GM23338 (cell line): ENCODE measurements around the gene THRB. TPM values are rescaled to one million over a fixed set of nuclear protein-coding genes. Genes with fewer than 3 reads are reported as not detected.

Experiments
- ATAC-seq: fragments of 200-7000 bp; cut with Tn5 transposase; 3 replicates; pipeline ENCODE4 v1.9.1; 2020
- DNase-seq: peaks from one replicate; pipeline ENCODE4 v3.0.0-alpha.2; 2015; ENCODE audit warnings: low spot score
- H2AFZ ChIP-seq: fragments of 200-600 bp; sonication (generic); 2 replicates; pipeline ENCODE4 v1.8.0; 2016; ENCODE audit warnings: antibody characterized with exemption, mild to moderate bottlenecking, moderate library complexity
- H3F3A ChIP-seq: fragments of 200-600 bp; sonication (generic); replicated peaks from 2 replicates; pipeline ENCODE4 v1.8.0; 2017; ENCODE audit warnings: antibody characterized with exemption, mixed run types, low read depth
- H3K27ac ChIP-seq: fragments of 200-600 bp; sonication (generic); 2 replicates; pipeline ENCODE4 v1.6.1; 2016; ENCODE audit warnings: low read depth
- H3K27me3 ChIP-seq: fragments of 200-600 bp; sonication (generic); 2 replicates; pipeline ENCODE4 v1.8.0; 2016; ENCODE audit warnings: mild to moderate bottlenecking, mixed run types, moderate library complexity; ENCODE audit not compliant: insufficient read depth
- H3K36me3 ChIP-seq: fragments of 200-600 bp; sonication (generic); 2 replicates; pipeline ENCODE4 v1.8.0; 2016; ENCODE audit warnings: mild to moderate bottlenecking; ENCODE audit not compliant: insufficient read depth
- H3K4me1 ChIP-seq: fragments of 200-600 bp; sonication (generic); 2 replicates; pipeline ENCODE4 v1.8.0; 2016; ENCODE audit warnings: mild to moderate bottlenecking, moderate library complexity; ENCODE audit not compliant: insufficient read depth
- H3K4me2 ChIP-seq: fragments of 200-600 bp; sonication (generic); 2 replicates; pipeline ENCODE4 v1.7.1; 2017; ENCODE audit warnings: mixed run types
- H3K4me3 ChIP-seq: fragments of 200-600 bp; sonication (generic); 2 replicates; pipeline ENCODE4 v1.6.1; 2016; ENCODE audit warnings: mixed run types
- H3K79me2 ChIP-seq: fragments of 200-600 bp; sonication (generic); replicated peaks from 2 replicates; pipeline ENCODE4 v1.8.0; 2017; ENCODE audit warnings: mild to moderate bottlenecking; ENCODE audit not compliant: insufficient read depth
- H3K9me2 ChIP-seq: fragments of 200-600 bp; sonication (generic); 2 replicates; pipeline ENCODE4 v1.8.0; 2017; ENCODE audit not compliant: insufficient read depth
- H4K20me1 ChIP-seq: fragments of 200-600 bp; sonication (generic); replicated peaks from 2 replicates; pipeline ENCODE4 v1.8.0; 2017; ENCODE audit warnings: mild to moderate bottlenecking; ENCODE audit not compliant: insufficient read depth
- H3K27ac Mint-ChIP-seq: 2 replicates; pipeline ENCODE4 v1.8.0; 2020; ENCODE audit warnings: inconsistent platforms, mild to moderate bottlenecking, moderate library complexity, mixed read lengths
- H3K27me3 Mint-ChIP-seq: 3 replicates; pipeline ENCODE4 v1.8.0; 2022; ENCODE audit warnings: low read depth, mild to moderate bottlenecking, moderate library complexity, mixed read lengths, inconsistent platforms; ENCODE audit not compliant: insufficient read depth, poor library complexity
- H3K36me3 Mint-ChIP-seq: 3 replicates; pipeline ENCODE4 v1.8.0; 2021; ENCODE audit warnings: low read depth, mild to moderate bottlenecking, inconsistent platforms, moderate library complexity, mixed read lengths
- H3K4me1 Mint-ChIP-seq: 3 replicates; pipeline ENCODE4 v1.8.0; 2020; ENCODE audit warnings: mild to moderate bottlenecking, inconsistent platforms, mixed read lengths
- H3K4me3 Mint-ChIP-seq: 3 replicates; pipeline ENCODE4 v1.8.0; 2021; ENCODE audit warnings: moderate library complexity, mild to moderate bottlenecking, inconsistent platforms, mixed read lengths
- H3K9me3 Mint-ChIP-seq: 3 replicates; pipeline ENCODE4 v1.8.0; 2020; ENCODE audit warnings: moderate library complexity, mild to moderate bottlenecking, inconsistent platforms, mixed read lengths
- EZH2phosphoT487 ChIP-seq: fragments of 200-600 bp; sonication (generic); IDR thresholded peaks from one replicate; pipeline ENCODE4 v1.8.1; 2018; ENCODE audit warnings: antibody characterized with exemption; ENCODE audit not compliant: unreplicated experiment
- JUNB ChIP-seq: IDR thresholded peaks from one replicate; pipeline ENCODE4 v1.6.1; 2016; ENCODE audit warnings: antibody characterized with exemption; ENCODE audit not compliant: unreplicated experiment
- POLR2AphosphoS5 ChIP-seq: IDR thresholded peaks from 2 replicates; pipeline ENCODE4 v1.6.1; 2016; ENCODE audit warnings: antibody characterized with exemption, low read depth
- STAT1 ChIP-seq: IDR thresholded peaks from one replicate; pipeline ENCODE4 v1.6.1; 2016; ENCODE audit warnings: antibody characterized with exemption; ENCODE audit not compliant: unreplicated experiment
- polyA plus RNA-seq: library from polyadenylated mRNA; unstranded; fragments of >200 nt; fragmentation: Nextera tagmentation; extraction: Ambion mirVana; gene quantifications from 2 replicates; pipeline ENCODE4 v1.2.1, GENCODE V29; 2016
- total RNA-seq: library from RNA; depleted of rRNA; stranded (reverse); fragments of >200 nt; shearing (Covaris generic); gene quantifications from 2 replicates; pipeline ENCODE4 v1.2.3, GENCODE V29; 2014
- TF ChIP-seq, protein P1 (sequence below): IDR thresholded peaks from 2 replicates; pipeline ENCODE4 v1.6.1; 2016; ENCODE audit warnings: antibody characterized with exemption
- TF ChIP-seq, protein P2 (sequence below): IDR thresholded peaks from one replicate; pipeline ENCODE4 v1.6.1; 2018; ENCODE audit warnings: antibody characterized with exemption; ENCODE audit not compliant: unreplicated experiment
- TF ChIP-seq, protein P3 (sequence below), 2 experiments: fragments of 200-600 bp in 1 of 2; sonication (generic) in 1 of 2; conservative IDR thresholded peaks; 2 replicates each; pipeline versions ENCODE4 v1.5.1 to v1.6.1; 2016 to 2017; ENCODE audit warnings: antibody characterized with exemption in 2 of 2, low read depth in 2 of 2, mild to moderate bottlenecking in 2 of 2, moderate library complexity in 1 of 2

THRB gene
- total and polyA plus RNA-seq, 2 experiments from 2014 or later = 1.7 to 3.2 TPM

DNA sequence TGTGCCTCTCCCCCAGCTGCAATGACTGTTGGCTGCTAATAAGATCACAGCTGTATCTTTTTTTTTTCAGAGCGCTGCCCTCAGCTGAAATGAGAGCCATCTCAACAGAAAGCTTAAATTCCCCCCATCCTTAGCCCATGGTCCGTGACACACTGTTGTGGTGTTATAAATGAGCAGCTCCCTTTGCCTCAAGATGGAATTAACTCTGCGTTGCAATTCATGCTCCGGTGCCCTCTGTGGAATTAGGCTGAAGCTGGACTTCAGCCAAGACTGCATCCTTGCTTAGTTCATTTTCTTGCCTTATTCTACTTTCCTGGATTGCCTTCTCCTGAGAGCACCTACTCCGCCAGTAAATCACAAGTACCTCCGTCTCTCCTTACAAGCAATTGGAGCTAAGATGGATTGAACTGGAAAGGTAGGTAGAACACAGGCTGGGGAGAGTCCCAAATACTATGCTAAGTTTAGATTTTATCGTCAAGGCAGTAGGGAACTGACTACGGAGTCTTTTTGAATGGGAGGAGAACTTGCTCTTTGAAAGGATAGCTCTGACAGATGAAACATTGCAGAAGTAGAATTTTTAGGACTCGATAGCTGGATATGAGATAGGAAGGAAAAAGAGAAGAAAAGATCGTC lies 39.0 kb upstream of the THRB start:
- Mint-ChIP-seq H3K27me3 (no peaks in the 10 kb centered on the region), H3K9me3 (no peaks in the 10 kb centered on the region), H3K4me1 (no peaks in the 10 kb centered on the region), H3K4me3 (no peak overlapping the region), H3K27ac (no peak overlapping the region), H3K36me3 (no peaks in the 10 kb centered on the region)
- Histone ChIP-seq H3F3A (no peaks in the 10 kb centered on the region), H4K20me1 (no peaks in the 10 kb centered on the region), H2AFZ (peak overlapping the region; percentile 39; the same call in 1 of the 2 replicates), H3K4me2 (no peak overlapping the region), H3K79me2 (no peaks in the 10 kb centered on the region), H3K27ac (no peak overlapping the region), H3K9me2 (no peaks in the 10 kb centered on the region), H3K36me3 (no peaks in the 10 kb centered on the region), H3K4me3 (no peak overlapping the region), H3K4me1 (no peaks in the 10 kb centered on the region), H3K27me3 (no peaks in the 10 kb centered on the region)
- no peak for TF ChIP-seq EZH2phosphoT487
- TF ChIP-seq POLR2AphosphoS5 = no peak
- TF ChIP-seq STAT1 = no peak
- TF ChIP-seq, protein P1, sequence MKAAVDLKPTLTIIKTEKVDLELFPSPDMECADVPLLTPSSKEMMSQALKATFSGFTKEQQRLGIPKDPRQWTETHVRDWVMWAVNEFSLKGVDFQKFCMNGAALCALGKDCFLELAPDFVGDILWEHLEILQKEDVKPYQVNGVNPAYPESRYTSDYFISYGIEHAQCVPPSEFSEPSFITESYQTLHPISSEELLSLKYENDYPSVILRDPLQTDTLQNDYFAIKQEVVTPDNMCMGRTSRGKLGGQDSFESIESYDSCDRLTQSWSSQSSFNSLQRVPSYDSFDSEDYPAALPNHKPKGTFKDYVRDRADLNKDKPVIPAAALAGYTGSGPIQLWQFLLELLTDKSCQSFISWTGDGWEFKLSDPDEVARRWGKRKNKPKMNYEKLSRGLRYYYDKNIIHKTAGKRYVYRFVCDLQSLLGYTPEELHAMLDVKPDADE = no peak
- no peak for ATAC-seq
- no peak for DNase-seq

DNA sequence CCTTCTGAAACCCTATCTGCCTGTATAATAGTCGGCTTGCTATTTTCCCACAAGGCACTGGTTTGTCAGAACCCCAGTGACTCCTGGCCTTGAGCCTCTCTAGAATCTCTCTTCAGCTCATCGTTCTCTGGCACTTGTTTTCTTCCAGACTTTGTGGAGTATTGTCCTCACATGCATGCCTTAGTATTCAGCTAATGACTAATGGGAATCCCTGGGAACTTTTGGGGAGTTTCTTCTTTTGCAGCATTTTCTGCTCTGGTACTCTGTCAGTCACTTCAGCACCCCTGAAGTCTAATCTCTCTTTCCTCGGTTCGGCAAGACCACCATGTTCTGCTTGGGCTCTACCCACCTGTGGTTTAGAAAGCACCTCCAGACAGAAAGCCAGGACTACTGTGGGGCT lies 35.8 kb upstream of the THRB start:
- ATAC-seq = no peak
- no peaks in the 10 kb centered on the region for H3F3A ChIP-seq
- no peak overlapping the region for H3K4me3 ChIP-seq
- H3K4me1 ChIP-seq = no peaks in the 10 kb centered on the region
- DNase-seq = no peak
- Mint-ChIP-seq H3K9me3 (no peaks in the 10 kb centered on the region), H3K36me3 (no peaks in the 10 kb centered on the region), H3K4me3 (no peak overlapping the region), H3K4me1 (peaks cover 3% of the 10 kb centered on the region; the same call in 2 of the 3 replicates), H3K27ac (no peak overlapping the region), H3K27me3 (no peaks in the 10 kb centered on the region)
- no peak overlapping the region for H3K27ac ChIP-seq
- no peaks in the 10 kb centered on the region for H4K20me1 ChIP-seq
- H3K79me2 ChIP-seq = no peaks in the 10 kb centered on the region
- H3K27me3 ChIP-seq = no peaks in the 10 kb centered on the region
- TF ChIP-seq, protein P2, sequence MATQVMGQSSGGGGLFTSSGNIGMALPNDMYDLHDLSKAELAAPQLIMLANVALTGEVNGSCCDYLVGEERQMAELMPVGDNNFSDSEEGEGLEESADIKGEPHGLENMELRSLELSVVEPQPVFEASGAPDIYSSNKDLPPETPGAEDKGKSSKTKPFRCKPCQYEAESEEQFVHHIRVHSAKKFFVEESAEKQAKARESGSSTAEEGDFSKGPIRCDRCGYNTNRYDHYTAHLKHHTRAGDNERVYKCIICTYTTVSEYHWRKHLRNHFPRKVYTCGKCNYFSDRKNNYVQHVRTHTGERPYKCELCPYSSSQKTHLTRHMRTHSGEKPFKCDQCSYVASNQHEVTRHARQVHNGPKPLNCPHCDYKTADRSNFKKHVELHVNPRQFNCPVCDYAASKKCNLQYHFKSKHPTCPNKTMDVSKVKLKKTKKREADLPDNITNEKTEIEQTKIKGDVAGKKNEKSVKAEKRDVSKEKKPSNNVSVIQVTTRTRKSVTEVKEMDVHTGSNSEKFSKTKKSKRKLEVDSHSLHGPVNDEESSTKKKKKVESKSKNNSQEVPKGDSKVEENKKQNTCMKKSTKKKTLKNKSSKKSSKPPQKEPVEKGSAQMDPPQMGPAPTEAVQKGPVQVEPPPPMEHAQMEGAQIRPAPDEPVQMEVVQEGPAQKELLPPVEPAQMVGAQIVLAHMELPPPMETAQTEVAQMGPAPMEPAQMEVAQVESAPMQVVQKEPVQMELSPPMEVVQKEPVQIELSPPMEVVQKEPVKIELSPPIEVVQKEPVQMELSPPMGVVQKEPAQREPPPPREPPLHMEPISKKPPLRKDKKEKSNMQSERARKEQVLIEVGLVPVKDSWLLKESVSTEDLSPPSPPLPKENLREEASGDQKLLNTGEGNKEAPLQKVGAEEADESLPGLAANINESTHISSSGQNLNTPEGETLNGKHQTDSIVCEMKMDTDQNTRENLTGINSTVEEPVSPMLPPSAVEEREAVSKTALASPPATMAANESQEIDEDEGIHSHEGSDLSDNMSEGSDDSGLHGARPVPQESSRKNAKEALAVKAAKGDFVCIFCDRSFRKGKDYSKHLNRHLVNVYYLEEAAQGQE = no peak
- no peak overlapping the region for H2AFZ ChIP-seq
- no peaks in the 10 kb centered on the region for H3K36me3 ChIP-seq
- H3K9me2 ChIP-seq = no peaks in the 10 kb centered on the region
- no peak overlapping the region for H3K4me2 ChIP-seq

DNA sequence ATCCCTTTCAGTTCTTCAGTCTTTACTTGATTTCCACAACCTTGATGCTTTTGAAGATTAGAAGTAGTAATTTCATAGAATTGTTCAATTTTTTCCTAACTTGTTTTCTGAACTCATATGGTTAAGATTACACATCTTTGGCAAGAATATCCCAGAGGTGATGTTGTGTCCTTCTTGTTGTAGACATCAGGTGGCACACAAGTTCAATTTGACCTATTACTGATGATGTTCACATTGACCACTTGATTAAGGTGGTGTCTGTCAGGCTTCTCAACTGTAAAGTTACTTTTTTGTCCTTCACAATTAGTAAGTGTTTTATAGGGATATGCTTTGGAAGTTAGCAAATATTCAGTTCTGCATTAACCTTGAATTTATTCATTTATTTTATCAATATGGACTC lies 34.6 kb upstream of the THRB start:
- Histone ChIP-seq H3K4me1 (no peaks in the 10 kb centered on the region), H3K27ac (no peak overlapping the region), H3K4me2 (no peak overlapping the region), H3K36me3 (no peaks in the 10 kb centered on the region), H3K9me2 (no peaks in the 10 kb centered on the region), H3F3A (no peaks in the 10 kb centered on the region), H3K79me2 (no peaks in the 10 kb centered on the region), H4K20me1 (no peaks in the 10 kb centered on the region), H3K27me3 (peaks cover 7% of the 10 kb centered on the region), H3K4me3 (no peak overlapping the region), H2AFZ (no peak overlapping the region)
- Mint-ChIP-seq H3K27ac (no peak overlapping the region), H3K36me3 (no peaks in the 10 kb centered on the region), H3K4me1 (peaks cover 3% of the 10 kb centered on the region; the same call in 2 of the 3 replicates), H3K27me3 (no peaks in the 10 kb centered on the region), H3K9me3 (no peaks in the 10 kb centered on the region), H3K4me3 (no peak overlapping the region)
- no peak for ATAC-seq
- no peak for TF ChIP-seq JUNB
- TF ChIP-seq, protein P3, sequence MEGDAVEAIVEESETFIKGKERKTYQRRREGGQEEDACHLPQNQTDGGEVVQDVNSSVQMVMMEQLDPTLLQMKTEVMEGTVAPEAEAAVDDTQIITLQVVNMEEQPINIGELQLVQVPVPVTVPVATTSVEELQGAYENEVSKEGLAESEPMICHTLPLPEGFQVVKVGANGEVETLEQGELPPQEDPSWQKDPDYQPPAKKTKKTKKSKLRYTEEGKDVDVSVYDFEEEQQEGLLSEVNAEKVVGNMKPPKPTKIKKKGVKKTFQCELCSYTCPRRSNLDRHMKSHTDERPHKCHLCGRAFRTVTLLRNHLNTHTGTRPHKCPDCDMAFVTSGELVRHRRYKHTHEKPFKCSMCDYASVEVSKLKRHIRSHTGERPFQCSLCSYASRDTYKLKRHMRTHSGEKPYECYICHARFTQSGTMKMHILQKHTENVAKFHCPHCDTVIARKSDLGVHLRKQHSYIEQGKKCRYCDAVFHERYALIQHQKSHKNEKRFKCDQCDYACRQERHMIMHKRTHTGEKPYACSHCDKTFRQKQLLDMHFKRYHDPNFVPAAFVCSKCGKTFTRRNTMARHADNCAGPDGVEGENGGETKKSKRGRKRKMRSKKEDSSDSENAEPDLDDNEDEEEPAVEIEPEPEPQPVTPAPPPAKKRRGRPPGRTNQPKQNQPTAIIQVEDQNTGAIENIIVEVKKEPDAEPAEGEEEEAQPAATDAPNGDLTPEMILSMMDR (conservative IDR thresholded peaks at IDR 0.05; ENCODE audit: low read depth in 2 of 2) = 0 out of 4 replicates have a peak, but pooled peaks of 1 of the 2 experiments have one; percentile 4
- no peak for DNase-seq
